Mammary epithelial cell (primary cell): ENCODE measurements around the gene POLL.

Experiments
- EZH2 ChIP-seq: IDR thresholded peaks from 2 replicates; pipeline ENCODE4 v1.6.1; 2012; ENCODE audit warnings: low read length, inconsistent platforms, borderline replicate concordance
- TF ChIP-seq, protein P1 (sequence below), 2 donors: IDR thresholded peaks in 1 of 2; conservative IDR thresholded peaks in 1 of 2; 2 replicates each; pipeline ENCODE4 v1.5.1; 2011 to 2012; ENCODE audit warnings: inconsistent platforms in 2 of 2, low read length in 2 of 2, mild to moderate bottlenecking in 2 of 2, control low read depth in 1 of 2, low read depth in 1 of 2; ENCODE audit not compliant: insufficient read depth in 1 of 2; ENCODE audit errors: extremely low read depth in 1 of 2

DNA sequence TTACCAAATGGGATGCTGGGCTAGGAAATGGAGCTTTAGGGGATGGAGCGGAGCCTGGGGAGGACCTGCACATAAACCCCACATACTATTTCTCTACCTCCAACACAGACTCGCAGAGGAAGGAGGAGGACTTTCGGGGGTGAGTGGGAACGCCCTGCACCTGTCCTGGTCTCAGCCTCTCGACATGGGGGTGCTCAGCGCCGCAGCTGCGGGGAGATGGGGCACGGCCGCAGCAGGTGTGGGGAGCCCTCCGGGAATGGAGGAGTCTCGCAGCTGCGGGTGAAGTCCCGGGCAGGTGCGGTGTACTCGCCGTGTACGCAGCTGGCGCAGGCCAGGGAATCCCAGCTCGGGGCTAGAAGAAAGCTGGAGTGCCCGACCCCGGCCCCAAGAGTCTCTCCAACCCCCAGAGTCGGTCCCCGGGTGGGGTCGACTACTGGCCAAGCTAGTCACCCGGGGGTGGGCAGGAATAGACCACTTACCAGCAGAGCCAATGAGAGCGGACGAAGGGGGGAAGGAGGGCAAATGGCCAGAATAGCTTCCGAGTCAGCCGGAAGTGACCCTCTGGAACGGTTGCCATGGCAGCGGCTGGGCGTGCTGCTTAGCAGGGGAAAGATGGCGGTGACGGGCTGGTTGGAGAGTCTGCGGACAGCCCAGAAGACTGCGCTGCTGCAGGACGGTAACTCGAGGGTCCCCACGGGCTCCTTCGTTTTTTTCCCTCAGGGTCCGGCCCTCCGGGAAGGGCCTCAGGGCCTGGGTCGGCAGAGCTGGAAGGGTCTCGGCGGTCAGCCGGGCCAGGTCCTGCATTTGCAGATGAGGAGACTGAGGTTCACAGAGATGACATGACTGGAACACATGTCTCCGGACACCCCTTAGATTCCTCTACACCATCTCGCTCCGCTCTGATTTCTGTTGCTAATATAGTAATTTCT is at the start of gene POLL, which contains the start of gene DPCD:
- TF ChIP-seq, protein P1, sequence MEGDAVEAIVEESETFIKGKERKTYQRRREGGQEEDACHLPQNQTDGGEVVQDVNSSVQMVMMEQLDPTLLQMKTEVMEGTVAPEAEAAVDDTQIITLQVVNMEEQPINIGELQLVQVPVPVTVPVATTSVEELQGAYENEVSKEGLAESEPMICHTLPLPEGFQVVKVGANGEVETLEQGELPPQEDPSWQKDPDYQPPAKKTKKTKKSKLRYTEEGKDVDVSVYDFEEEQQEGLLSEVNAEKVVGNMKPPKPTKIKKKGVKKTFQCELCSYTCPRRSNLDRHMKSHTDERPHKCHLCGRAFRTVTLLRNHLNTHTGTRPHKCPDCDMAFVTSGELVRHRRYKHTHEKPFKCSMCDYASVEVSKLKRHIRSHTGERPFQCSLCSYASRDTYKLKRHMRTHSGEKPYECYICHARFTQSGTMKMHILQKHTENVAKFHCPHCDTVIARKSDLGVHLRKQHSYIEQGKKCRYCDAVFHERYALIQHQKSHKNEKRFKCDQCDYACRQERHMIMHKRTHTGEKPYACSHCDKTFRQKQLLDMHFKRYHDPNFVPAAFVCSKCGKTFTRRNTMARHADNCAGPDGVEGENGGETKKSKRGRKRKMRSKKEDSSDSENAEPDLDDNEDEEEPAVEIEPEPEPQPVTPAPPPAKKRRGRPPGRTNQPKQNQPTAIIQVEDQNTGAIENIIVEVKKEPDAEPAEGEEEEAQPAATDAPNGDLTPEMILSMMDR (conservative IDR thresholded peaks at IDR 0.05 in 1 of 2, IDR thresholded peaks at IDR 0.05 in 1 of 2; ENCODE audit: extremely low read depth in 1 of 2, insufficient read depth in 1 of 2, low read depth in 1 of 2, low read length in 2 of 2): no peak
- TF ChIP-seq EZH2: no peak
